Smooth muscle cell of trachea (primary cell): Measurements from ENCODE around the gene POU4F1. TPM values are rescaled to one million over a fixed set of nuclear protein-coding genes. Genes with fewer than 3 reads are reported as not detected.

ENCODE experiments used
- total RNA-seq: library from RNA; depleted of rRNA; stranded (reverse); fragments of >200 nt; gene quantifications from 2 replicates; pipeline ENCODE4 v1.2.1, GENCODE V29; 2014

The POU4F1 gene, protein sequence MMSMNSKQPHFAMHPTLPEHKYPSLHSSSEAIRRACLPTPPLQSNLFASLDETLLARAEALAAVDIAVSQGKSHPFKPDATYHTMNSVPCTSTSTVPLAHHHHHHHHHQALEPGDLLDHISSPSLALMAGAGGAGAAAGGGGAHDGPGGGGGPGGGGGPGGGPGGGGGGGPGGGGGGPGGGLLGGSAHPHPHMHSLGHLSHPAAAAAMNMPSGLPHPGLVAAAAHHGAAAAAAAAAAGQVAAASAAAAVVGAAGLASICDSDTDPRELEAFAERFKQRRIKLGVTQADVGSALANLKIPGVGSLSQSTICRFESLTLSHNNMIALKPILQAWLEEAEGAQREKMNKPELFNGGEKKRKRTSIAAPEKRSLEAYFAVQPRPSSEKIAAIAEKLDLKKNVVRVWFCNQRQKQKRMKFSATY
- total RNA-seq = under 0.01 TPM in 1 of 2 replicates, not detected in the other

DNA sequence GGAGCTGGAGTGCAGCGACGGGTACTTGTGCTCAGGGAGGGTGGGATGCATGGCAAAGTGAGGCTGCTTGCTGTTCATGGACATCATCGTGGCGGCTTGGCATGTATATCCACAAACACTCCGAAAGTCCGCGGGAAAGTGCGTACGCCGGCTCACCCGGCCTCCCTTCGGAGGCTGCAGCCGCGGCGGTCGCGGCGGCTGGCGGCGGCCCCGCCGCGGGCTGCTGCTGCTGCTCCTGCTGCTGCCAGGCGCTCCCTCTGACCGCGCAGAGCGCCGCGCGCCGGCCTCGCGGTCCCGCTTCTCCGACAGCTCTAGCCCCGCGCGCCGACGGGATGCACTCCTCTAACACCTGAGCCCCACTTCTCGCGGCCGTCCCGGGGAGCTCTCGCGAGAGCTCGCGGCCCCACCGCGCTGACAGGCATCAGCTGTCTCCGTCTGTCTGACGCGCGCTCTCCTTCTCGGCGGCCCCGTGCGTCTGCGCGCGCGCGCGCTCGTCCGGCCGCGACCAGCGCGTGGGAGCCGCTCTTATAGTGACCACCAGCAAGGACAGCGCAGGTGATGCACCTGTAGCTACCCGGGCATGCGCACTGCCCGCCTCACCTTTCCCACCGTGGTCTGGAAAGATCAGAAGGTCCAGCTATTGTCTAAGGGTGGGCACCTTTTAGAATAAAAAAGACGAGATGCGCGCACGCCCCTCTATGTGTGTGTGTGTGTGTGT, at the start of gene POU4F1:
Gene POU4F1 (minus strand): TSS at position 313 of the 718 bp plus-strand sequence. CDS start 226 bp downstream, at position 87.

Other genes with a start within 250 kb of the POU4F1 start
- 12.2 and 14.1 TPM in 2 replicates for gene OBI1, start 55.6 kb upstream of the POU4F1 start, total RNA-seq